DND-41 (cell line): ENCODE measurements around the gene COA5.

Source experiments
- ATAC-seq: fragments of 200-7000 bp; cut with Tn5 transposase; 3 replicates; pipeline ENCODE4 v1.9.1; 2021; ENCODE audit warnings: low read depth; ENCODE audit not compliant: insufficient read depth
- DNase-seq: peaks from one replicate; pipeline ENCODE4 v3.0.0-alpha.2; 2020
- H2AFZ ChIP-seq: 2 replicates; pipeline ENCODE4 v1.6.0; 2012; ENCODE audit warnings: low read depth, low read length
- H3K27ac ChIP-seq: 2 replicates; pipeline ENCODE4 v1.5.1; 2012; ENCODE audit warnings: low read length, inconsistent platforms
- H3K27me3 ChIP-seq: fragments of 200-600 bp; sonication (generic); 2 replicates; pipeline ENCODE4 v1.6.0; 2012; ENCODE audit warnings: low read length, mild to moderate bottlenecking, inconsistent platforms; ENCODE audit not compliant: insufficient read depth, poor library complexity
- H3K36me3 ChIP-seq: 2 replicates; pipeline ENCODE4 v1.5.1; 2012; ENCODE audit warnings: low read length, inconsistent platforms; ENCODE audit not compliant: insufficient read depth
- H3K4me1 ChIP-seq: 2 replicates; pipeline ENCODE4 v1.5.1; 2012; ENCODE audit warnings: mild to moderate bottlenecking, low read length; ENCODE audit not compliant: insufficient read depth
- H3K4me2 ChIP-seq: 2 replicates; pipeline ENCODE4 v1.6.0; 2012; ENCODE audit warnings: mild to moderate bottlenecking, moderate library complexity, low read length, inconsistent platforms; ENCODE audit not compliant: insufficient read depth
- H3K4me3 ChIP-seq, 2 experiments: fragments of 200-600 bp in 1 of 2; shearing (Covaris generic) in 1 of 2; 2 replicates each; pipeline ENCODE4 v1.5.1; 2012 to 2016; ENCODE audit warnings: inconsistent platforms in 2 of 2, low read length in 2 of 2, mild to moderate bottlenecking in 2 of 2, low read depth in 1 of 2, moderate library complexity in 1 of 2
- H3K79me2 ChIP-seq: 2 replicates; pipeline ENCODE4 v1.6.0; 2012; ENCODE audit warnings: low read length, inconsistent platforms; ENCODE audit not compliant: insufficient read depth
- H3K9ac ChIP-seq: 2 replicates; pipeline ENCODE4 v1.6.0; 2012; ENCODE audit warnings: low read depth, mild to moderate bottlenecking, inconsistent platforms, low read length, moderate library complexity
- H3K9me3 ChIP-seq: 2 replicates; pipeline ENCODE4 v1.5.1; 2012; ENCODE audit warnings: low read length, moderate library complexity, mild to moderate bottlenecking, inconsistent platforms; ENCODE audit not compliant: insufficient read depth, severe bottlenecking
- H4K20me1 ChIP-seq: 2 replicates; pipeline ENCODE4 v1.6.0; 2012; ENCODE audit warnings: low read length; ENCODE audit not compliant: insufficient read depth
- CTCF ChIP-seq: IDR thresholded peaks from 2 replicates; pipeline ENCODE4 v1.5.1; 2012; ENCODE audit warnings: borderline replicate concordance, low read length, moderate library complexity, mild to moderate bottlenecking; ENCODE audit not compliant: poor library complexity, severe bottlenecking; ENCODE audit errors: extremely low read depth
- EZH2 ChIP-seq: IDR thresholded peaks from 3 replicates; pipeline ENCODE4 v1.6.1; 2012; ENCODE audit warnings: borderline replicate concordance, low read depth, mild to moderate bottlenecking, moderate library complexity, low read length, inconsistent platforms; ENCODE audit not compliant: severe bottlenecking

COA5 gene

GRCh38 chr2:98569197-98569793, 39.0 kb downstream of the COA5 start:
- H3K36me3 ChIP-seq, result peaks cover 92% of the 10 kb centered on the region
- peak; percentile 96 for TF ChIP-seq CTCF
- no peak for TF ChIP-seq EZH2
- peaks cover 16% of the 10 kb centered on the region for H3K4me1 ChIP-seq
- H4K20me1 ChIP-seq, result no peaks in the 10 kb centered on the region
- H3K4me2 ChIP-seq, result no peak overlapping the region
- H3K9ac ChIP-seq, result no peak overlapping the region
- no peak overlapping the region for H3K4me3 ChIP-seq
- peak; percentile 70 for ATAC-seq
- H3K9me3 ChIP-seq, result no peaks in the 10 kb centered on the region
- no peaks in the 10 kb centered on the region for H3K27me3 ChIP-seq
- no peak overlapping the region for H3K27ac ChIP-seq
- H2AFZ ChIP-seq, result no peak overlapping the region
- no peaks in the 10 kb centered on the region for H3K79me2 ChIP-seq
- peak; percentile 60 for DNase-seq

GRCh38 chr2:98568161-98568956, 40.0 kb downstream of the COA5 start:
- DNase-seq, result no peak

GRCh38 chr2:98565941-98566340, 42.4 kb downstream of the COA5 start:
- no peaks in the 10 kb centered on the region for H3K27me3 ChIP-seq
- TF ChIP-seq CTCF (no peak), EZH2 (no peak)
- no peaks in the 10 kb centered on the region for H3K79me2 ChIP-seq
- H3K9ac ChIP-seq, result no peak overlapping the region
- ATAC-seq (no peak), DNase-seq (no peak)
- no peak overlapping the region for H3K4me2 ChIP-seq
- H3K4me1 ChIP-seq, result peaks cover 28% of the 10 kb centered on the region
- no peak overlapping the region for H3K4me3 ChIP-seq
- H3K36me3 ChIP-seq, result peaks cover 81% of the 10 kb centered on the region
- H4K20me1 ChIP-seq, result no peaks in the 10 kb centered on the region
- no peak overlapping the region for H2AFZ ChIP-seq
- peak overlapping the region; percentile 46; the same call in 1 of the 2 replicates for H3K27ac ChIP-seq
- no peaks in the 10 kb centered on the region for H3K9me3 ChIP-seq

More at GRCh38 chr2:98568161-98568956, 40.0 kb downstream of the COA5 start:
- Histone ChIP-seq H3K9ac (no peak overlapping the region), H3K4me2 (no peak overlapping the region), H3K4me1 (peaks cover 25% of the 10 kb centered on the region), H3K27ac (no peak overlapping the region), H3K79me2 (no peaks in the 10 kb centered on the region), H3K9me3 (no peaks in the 10 kb centered on the region), H3K36me3 (peaks cover 96% of the 10 kb centered on the region), H4K20me1 (no peaks in the 10 kb centered on the region), H3K4me3 (no peak overlapping the region), H3K27me3 (no peaks in the 10 kb centered on the region), H2AFZ (no peak overlapping the region)
- no peak for ATAC-seq
- TF ChIP-seq CTCF (no peak), EZH2 (no peak)
